Measurements from ENCODE around the gene PTGER1. TPM values are rescaled to one million over a fixed set of nuclear protein-coding genes. Genes with fewer than 3 reads are reported as not detected.

The PTGER1 gene
- total and polyA plus RNA-seq, 2 experiments from 2014 or later = 0.57 TPM; not detected in 1

DNA sequence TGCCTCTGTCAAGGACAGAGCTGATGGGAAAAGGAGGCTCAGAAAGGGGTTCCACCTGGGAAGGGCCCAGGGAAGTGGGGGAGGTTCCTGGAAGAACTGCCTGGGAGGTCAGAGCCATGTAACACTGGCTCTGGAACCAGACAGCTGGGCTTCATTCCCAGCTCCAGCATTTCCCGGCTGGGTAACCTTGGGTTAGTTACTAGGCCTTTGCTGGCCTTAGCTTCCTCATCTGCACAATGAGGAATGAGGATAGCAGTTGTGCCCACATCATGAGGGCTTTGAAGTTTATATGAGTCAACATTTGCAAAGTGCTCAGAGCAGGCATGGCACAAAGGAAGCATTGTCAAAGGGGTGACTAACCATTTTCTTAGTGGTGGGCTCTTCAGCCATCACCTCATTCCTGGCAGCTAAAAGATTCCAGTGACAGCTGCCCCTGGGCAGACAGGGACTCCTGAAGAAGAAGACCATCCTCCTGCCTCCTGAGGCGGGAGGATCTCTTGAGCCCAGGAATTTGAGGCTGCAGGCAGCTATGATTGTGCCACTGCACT, 44.8 kb upstream of the PTGER1 start (continued):
- TF ChIP-seq, protein P1, sequence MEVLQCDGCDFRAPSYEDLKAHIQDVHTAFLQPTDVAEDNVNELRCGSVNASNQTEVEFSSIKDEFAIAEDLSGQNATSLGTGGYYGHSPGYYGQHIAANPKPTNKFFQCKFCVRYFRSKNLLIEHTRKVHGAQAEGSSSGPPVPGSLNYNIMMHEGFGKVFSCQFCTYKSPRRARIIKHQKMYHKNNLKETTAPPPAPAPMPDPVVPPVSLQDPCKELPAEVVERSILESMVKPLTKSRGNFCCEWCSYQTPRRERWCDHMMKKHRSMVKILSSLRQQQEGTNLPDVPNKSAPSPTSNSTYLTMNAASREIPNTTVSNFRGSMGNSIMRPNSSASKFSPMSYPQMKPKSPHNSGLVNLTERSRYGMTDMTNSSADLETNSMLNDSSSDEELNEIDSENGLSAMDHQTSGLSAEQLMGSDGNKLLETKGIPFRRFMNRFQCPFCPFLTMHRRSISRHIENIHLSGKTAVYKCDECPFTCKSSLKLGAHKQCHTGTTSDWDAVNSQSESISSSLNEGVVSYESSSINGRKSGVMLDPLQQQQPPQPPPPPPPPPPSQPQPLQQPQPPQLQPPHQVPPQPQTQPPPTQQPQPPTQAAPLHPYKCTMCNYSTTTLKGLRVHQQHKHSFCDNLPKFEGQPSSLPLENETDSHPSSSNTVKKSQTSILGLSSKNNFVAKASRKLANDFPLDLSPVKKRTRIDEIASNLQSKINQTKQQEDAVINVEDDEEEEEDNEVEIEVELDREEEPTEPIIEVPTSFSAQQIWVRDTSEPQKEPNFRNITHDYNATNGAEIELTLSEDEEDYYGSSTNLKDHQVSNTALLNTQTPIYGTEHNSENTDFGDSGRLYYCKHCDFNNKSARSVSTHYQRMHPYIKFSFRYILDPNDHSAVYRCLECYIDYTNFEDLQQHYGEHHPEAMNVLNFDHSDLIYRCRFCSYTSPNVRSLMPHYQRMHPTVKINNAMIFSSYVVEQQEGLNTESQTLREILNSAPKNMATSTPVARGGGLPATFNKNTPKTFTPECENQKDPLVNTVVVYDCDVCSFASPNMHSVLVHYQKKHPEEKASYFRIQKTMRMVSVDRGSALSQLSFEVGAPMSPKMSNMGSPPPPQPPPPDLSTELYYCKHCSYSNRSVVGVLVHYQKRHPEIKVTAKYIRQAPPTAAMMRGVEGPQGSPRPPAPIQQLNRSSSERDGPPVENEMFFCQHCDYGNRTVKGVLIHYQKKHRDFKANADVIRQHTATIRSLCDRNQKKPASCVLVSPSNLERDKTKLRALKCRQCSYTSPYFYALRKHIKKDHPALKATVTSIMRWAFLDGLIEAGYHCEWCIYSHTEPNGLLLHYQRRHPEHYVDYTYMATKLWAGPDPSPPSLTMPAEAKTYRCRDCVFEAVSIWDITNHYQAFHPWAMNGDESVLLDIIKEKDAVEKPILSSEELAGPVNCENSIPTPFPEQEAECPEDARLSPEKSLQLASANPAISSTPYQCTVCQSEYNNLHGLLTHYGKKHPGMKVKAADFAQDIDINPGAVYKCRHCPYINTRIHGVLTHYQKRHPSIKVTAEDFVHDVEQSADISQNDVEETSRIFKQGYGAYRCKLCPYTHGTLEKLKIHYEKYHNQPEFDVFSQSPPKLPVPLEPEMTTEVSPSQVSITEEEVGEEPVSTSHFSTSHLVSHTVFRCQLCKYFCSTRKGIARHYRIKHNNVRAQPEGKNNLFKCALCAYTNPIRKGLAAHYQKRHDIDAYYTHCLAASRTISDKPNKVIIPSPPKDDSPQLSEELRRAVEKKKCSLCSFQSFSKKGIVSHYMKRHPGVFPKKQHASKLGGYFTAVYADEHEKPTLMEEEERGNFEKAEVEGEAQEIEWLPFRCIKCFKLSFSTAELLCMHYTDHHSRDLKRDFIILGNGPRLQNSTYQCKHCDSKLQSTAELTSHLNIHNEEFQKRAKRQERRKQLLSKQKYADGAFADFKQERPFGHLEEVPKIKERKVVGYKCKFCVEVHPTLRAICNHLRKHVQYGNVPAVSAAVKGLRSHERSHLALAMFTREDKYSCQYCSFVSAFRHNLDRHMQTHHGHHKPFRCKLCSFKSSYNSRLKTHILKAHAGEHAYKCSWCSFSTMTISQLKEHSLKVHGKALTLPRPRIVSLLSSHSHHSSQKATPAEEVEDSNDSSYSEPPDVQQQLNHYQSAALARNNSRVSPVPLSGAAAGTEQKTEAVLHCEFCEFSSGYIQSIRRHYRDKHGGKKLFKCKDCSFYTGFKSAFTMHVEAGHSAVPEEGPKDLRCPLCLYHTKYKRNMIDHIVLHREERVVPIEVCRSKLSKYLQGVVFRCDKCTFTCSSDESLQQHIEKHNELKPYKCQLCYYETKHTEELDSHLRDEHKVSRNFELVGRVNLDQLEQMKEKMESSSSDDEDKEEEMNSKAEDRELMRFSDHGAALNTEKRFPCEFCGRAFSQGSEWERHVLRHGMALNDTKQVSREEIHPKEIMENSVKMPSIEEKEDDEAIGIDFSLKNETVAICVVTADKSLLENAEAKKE (CRISPR knock-in tag; IDR thresholded peaks at IDR 0.05) = no peak
- TF ChIP-seq EZH2 (IDR thresholded peaks at IDR 0.05; ENCODE audit: low read depth, unreplicated experiment) = no peak
- TF ChIP-seq, protein P2, sequence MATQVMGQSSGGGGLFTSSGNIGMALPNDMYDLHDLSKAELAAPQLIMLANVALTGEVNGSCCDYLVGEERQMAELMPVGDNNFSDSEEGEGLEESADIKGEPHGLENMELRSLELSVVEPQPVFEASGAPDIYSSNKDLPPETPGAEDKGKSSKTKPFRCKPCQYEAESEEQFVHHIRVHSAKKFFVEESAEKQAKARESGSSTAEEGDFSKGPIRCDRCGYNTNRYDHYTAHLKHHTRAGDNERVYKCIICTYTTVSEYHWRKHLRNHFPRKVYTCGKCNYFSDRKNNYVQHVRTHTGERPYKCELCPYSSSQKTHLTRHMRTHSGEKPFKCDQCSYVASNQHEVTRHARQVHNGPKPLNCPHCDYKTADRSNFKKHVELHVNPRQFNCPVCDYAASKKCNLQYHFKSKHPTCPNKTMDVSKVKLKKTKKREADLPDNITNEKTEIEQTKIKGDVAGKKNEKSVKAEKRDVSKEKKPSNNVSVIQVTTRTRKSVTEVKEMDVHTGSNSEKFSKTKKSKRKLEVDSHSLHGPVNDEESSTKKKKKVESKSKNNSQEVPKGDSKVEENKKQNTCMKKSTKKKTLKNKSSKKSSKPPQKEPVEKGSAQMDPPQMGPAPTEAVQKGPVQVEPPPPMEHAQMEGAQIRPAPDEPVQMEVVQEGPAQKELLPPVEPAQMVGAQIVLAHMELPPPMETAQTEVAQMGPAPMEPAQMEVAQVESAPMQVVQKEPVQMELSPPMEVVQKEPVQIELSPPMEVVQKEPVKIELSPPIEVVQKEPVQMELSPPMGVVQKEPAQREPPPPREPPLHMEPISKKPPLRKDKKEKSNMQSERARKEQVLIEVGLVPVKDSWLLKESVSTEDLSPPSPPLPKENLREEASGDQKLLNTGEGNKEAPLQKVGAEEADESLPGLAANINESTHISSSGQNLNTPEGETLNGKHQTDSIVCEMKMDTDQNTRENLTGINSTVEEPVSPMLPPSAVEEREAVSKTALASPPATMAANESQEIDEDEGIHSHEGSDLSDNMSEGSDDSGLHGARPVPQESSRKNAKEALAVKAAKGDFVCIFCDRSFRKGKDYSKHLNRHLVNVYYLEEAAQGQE (IDR thresholded peaks at IDR 0.05; ENCODE audit: unreplicated experiment) = no peak
- TF ChIP-seq NANOG (IDR thresholded peaks at IDR 0.05; ENCODE audit: borderline replicate concordance) = no peak
- TF ChIP-seq, protein P3, sequence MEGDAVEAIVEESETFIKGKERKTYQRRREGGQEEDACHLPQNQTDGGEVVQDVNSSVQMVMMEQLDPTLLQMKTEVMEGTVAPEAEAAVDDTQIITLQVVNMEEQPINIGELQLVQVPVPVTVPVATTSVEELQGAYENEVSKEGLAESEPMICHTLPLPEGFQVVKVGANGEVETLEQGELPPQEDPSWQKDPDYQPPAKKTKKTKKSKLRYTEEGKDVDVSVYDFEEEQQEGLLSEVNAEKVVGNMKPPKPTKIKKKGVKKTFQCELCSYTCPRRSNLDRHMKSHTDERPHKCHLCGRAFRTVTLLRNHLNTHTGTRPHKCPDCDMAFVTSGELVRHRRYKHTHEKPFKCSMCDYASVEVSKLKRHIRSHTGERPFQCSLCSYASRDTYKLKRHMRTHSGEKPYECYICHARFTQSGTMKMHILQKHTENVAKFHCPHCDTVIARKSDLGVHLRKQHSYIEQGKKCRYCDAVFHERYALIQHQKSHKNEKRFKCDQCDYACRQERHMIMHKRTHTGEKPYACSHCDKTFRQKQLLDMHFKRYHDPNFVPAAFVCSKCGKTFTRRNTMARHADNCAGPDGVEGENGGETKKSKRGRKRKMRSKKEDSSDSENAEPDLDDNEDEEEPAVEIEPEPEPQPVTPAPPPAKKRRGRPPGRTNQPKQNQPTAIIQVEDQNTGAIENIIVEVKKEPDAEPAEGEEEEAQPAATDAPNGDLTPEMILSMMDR (conservative IDR thresholded peaks at IDR 0.05; ENCODE audit: low read depth in 2 of 2) = no peak

Measured in GM23338 (cell line).